Heart left ventricle (tissue), 13 donors: ENCODE data around the gene SLFN12L.
"Not testable (repeated sequence)": the region's sequence is repeated elsewhere in the genome, so short reads cannot be mapped to it uniquely, and the experiment has no call there.

ENCODE experiments used
- POLR2A ChIP-seq, 2 donors: fragments of 450-650 bp; IDR thresholded peaks; one replicate each; pipeline ENCODE4 v1.6.1; 2017; ENCODE audit warnings: antibody characterized with exemption in 2 of 2, mild to moderate bottlenecking in 2 of 2, moderate library complexity in 2 of 2
- TF ChIP-seq, protein P1 (sequence below), 12 donors: fragments of 200-600 bp; sonication (generic) in 4 of 12; IDR thresholded peaks; one replicate each; pipeline versions ENCODE4 v1.5.0 to v1.8.0; 2018 to 2022; ENCODE audit warnings: antibody characterized with exemption in 12 of 12, mild to moderate bottlenecking in 5 of 12
- donor health status: ischemic (EF 13 %, LVEDD 7.1; RV severe dilation, severe dysfunction).
- donor health status: DM: no; HTN: yes; CAD: no.
- donor health status: DM: no; HTN: no; CAD: no.
- donor health status: ischemic (EF 25% LVEDD 6.9; RV normal size, moderate dysfunction).
- donor health status: ischemic (EF 25% LVEDD 5.7; RV mildly dilated, moderate dysfunction).
- donor health status: ischemic (EF 35%, LVEDD 5.7; RV mildly dilated, moderate dysfunction).
- donor health status: nonischemic (EF 11% LVEDD 7.7; RV severe dilation, severe dysfunction).
- donor health status: DM: yes; HTN: yes; CAD: no.
- donor health status: PGD.
- donor health status: ischemic (EF 29% LVEDD 5.4; RV normal size, mild dysfunction).
- donor health status: nonischemic (EF 23%, LVEDD 6.1; RV moderate dilation, normal function).

DNA sequence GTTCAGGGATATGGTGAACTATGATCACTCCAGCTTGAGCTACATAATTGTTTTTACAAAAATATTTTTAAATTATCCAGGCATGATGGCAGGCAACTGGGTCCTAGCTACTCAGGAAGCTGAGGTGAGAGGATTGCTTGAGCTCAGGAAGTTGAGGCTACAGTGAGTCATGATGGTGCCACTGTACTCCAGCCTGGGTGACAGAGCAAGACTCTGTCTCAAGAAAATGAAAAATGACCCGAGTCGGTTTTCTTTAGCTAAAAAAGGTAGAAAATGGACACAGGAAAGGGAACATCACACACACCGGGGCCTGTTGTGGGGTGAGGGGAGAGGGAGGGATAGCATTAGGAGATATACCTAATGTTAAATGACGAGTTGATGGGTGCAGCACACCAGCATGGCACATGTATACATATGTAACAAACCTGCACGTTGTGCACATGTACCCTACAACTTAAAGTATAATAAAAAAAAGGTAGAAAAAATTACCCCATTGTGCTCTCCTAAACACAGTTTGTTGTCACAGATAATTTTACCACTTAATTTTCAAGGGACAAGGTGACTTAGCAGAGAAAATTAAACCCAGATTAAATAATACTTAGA lies 15.7 kb downstream of the SLFN12L start:
- TF ChIP-seq, protein P1, sequence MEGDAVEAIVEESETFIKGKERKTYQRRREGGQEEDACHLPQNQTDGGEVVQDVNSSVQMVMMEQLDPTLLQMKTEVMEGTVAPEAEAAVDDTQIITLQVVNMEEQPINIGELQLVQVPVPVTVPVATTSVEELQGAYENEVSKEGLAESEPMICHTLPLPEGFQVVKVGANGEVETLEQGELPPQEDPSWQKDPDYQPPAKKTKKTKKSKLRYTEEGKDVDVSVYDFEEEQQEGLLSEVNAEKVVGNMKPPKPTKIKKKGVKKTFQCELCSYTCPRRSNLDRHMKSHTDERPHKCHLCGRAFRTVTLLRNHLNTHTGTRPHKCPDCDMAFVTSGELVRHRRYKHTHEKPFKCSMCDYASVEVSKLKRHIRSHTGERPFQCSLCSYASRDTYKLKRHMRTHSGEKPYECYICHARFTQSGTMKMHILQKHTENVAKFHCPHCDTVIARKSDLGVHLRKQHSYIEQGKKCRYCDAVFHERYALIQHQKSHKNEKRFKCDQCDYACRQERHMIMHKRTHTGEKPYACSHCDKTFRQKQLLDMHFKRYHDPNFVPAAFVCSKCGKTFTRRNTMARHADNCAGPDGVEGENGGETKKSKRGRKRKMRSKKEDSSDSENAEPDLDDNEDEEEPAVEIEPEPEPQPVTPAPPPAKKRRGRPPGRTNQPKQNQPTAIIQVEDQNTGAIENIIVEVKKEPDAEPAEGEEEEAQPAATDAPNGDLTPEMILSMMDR (IDR thresholded peaks at IDR 0.05): not testable (repeated sequence)
- TF ChIP-seq POLR2A (IDR thresholded peaks at IDR 0.05): not testable (repeated sequence)
